Suprapubic skin (tissue), 4 donors: ENCODE measurements around the gene MRPL53. TPM values are rescaled to one million over a fixed set of nuclear protein-coding genes. Genes with fewer than 3 reads are reported as not detected.
A peak's percentile ranks its signal among the peaks of the same experiment; 100 is the strongest.
"Not testable (repeated sequence)": the region's sequence is repeated elsewhere in the genome, so short reads cannot be mapped to it uniquely, and the experiment has no call there.

Experiments used
- DNase-seq, 2 donors: peaks; one replicate each; pipeline ENCODE4 v3.0.0-alpha.2; 2019; ENCODE audit warnings: low spot score in 2 of 2
- H3K27ac ChIP-seq: fragments of 200-600 bp; sonication (generic); one replicate; pipeline ENCODE4 v1.5.1; 2019
- H3K27me3 ChIP-seq: fragments of 200-600 bp; sonication (generic); one replicate; pipeline ENCODE4 v1.5.1; 2019
- H3K36me3 ChIP-seq: fragments of 200-600 bp; sonication (generic); one replicate; pipeline ENCODE4 v1.5.1; 2019
- H3K4me1 ChIP-seq: fragments of 200-600 bp; sonication (generic); one replicate; pipeline ENCODE4 v1.5.1; 2019
- H3K4me3 ChIP-seq: fragments of 200-600 bp; sonication (generic); one replicate; pipeline ENCODE4 v1.5.1; 2019; ENCODE audit warnings: mild to moderate bottlenecking
- H3K9me3 ChIP-seq: fragments of 200-600 bp; sonication (generic); one replicate; pipeline ENCODE4 v1.5.1; 2019
- EP300 ChIP-seq: sonication (generic); formaldehyde crosslinking; IDR thresholded peaks from one replicate; pipeline ENCODE4 v1.6.1; 2017; ENCODE audit warnings: antibody characterized with exemption
- POLR2A ChIP-seq, 2 donors: fragments of 450-650 bp; IDR thresholded peaks; one replicate each; pipeline ENCODE4 v1.6.1; 2017; ENCODE audit warnings: antibody characterized with exemption in 2 of 2, mild to moderate bottlenecking in 2 of 2, moderate library complexity in 2 of 2
- POLR2AphosphoS5 ChIP-seq, 3 donors: sonication (generic); formaldehyde crosslinking; IDR thresholded peaks; one replicate each; pipeline ENCODE4 v1.6.1; 2017; ENCODE audit warnings: antibody characterized with exemption in 3 of 3
- WGBS: methylation state at CpG from one replicate; pipeline ENCODE4 v1.1.5; 2018; 5-methylcytosine and 5-hydroxymethylcytosine counted together
- total RNA-seq, 4 donors: library from RNA; depleted of rRNA; stranded (reverse); fragments of >200 nt; gene quantifications; one replicate each; pipeline ENCODE4 v1.1.0, GENCODE V29; 2016
- TF ChIP-seq, protein P1 (sequence below), 2 donors: fragments of 200-600 bp in 1 of 2; fragments of 450-650 bp in 1 of 2; sonication (generic) in 1 of 2; IDR thresholded peaks; one replicate each; pipeline ENCODE4 v1.5.1; 2016 to 2019; ENCODE audit warnings: antibody characterized with exemption in 2 of 2, mild to moderate bottlenecking in 1 of 2, moderate library complexity in 1 of 2

MRPL53 gene
- total RNA-seq, 4 donors from 2014 or later, result 13.1 to 36.0 (median 26.7) TPM

DNA sequence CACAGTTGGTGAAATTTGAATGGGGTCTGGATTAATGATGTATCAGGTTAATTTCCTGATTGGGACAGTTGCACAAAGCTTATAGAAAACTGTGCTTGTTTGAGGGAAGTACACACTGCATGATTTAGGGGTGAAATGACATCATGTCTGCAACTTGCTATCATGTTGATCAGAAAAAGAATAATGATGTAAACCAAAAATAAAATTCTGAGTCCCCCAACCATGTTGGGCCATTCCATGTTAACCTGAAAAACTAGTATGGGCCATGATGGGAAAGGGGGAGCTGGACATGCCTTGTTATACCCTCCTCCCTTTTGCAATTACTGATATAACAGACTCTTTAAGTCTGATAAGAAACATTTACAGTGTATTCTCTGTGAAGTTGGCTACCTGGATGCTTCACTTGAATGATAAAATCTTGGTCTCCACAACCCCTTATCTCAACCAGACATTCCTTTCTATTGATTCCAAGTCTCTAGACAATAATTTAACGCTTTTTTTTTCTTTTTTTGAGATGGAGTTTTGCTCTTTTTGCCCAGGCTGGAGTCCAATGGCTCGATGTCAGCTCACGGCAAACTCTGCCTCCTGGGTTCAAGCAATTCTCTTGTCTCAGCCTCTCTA, 21.8 kb downstream of the MRPL53 start:
- no peaks in the 10 kb centered on the region for H3K36me3 ChIP-seq
- peaks cover 12% of the 10 kb centered on the region for H3K4me1 ChIP-seq
- TF ChIP-seq POLR2AphosphoS5 (IDR thresholded peaks at IDR 0.05) (no peak), POLR2A (IDR thresholded peaks at IDR 0.05) (no peak), EP300 (no peak)
- TF ChIP-seq, protein P1, sequence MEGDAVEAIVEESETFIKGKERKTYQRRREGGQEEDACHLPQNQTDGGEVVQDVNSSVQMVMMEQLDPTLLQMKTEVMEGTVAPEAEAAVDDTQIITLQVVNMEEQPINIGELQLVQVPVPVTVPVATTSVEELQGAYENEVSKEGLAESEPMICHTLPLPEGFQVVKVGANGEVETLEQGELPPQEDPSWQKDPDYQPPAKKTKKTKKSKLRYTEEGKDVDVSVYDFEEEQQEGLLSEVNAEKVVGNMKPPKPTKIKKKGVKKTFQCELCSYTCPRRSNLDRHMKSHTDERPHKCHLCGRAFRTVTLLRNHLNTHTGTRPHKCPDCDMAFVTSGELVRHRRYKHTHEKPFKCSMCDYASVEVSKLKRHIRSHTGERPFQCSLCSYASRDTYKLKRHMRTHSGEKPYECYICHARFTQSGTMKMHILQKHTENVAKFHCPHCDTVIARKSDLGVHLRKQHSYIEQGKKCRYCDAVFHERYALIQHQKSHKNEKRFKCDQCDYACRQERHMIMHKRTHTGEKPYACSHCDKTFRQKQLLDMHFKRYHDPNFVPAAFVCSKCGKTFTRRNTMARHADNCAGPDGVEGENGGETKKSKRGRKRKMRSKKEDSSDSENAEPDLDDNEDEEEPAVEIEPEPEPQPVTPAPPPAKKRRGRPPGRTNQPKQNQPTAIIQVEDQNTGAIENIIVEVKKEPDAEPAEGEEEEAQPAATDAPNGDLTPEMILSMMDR (IDR thresholded peaks at IDR 0.05), result no peak
- no peaks in the 10 kb centered on the region for H3K27me3 ChIP-seq
- 79% methylated on average over 3 of the region's 3 CpGs for WGBS
- no peaks in the 10 kb centered on the region for H3K9me3 ChIP-seq
- H3K27ac ChIP-seq, result no peak overlapping the region
- DNase-seq, result no peak
- H3K4me3 ChIP-seq, result no peak overlapping the region

GRCh38 chr2:74448771-74449170, 23.7 kb downstream of the MRPL53 start:
- Histone ChIP-seq H3K36me3 (no peaks in the 10 kb centered on the region), H3K9me3 (no peaks in the 10 kb centered on the region), H3K4me1 (no peaks in the 10 kb centered on the region), H3K27ac (no peak overlapping the region), H3K4me3 (no peak overlapping the region), H3K27me3 (no peaks in the 10 kb centered on the region)
- no peak for DNase-seq
- 76% methylated on average over 2 of the region's 2 CpGs for WGBS
- no peak for TF ChIP-seq POLR2AphosphoS5 (IDR thresholded peaks at IDR 0.05)
- no peak for TF ChIP-seq EP300
- TF ChIP-seq POLR2A (IDR thresholded peaks at IDR 0.05), result no peak
- TF ChIP-seq, protein P1 (IDR thresholded peaks at IDR 0.05), result no peak

DNA sequence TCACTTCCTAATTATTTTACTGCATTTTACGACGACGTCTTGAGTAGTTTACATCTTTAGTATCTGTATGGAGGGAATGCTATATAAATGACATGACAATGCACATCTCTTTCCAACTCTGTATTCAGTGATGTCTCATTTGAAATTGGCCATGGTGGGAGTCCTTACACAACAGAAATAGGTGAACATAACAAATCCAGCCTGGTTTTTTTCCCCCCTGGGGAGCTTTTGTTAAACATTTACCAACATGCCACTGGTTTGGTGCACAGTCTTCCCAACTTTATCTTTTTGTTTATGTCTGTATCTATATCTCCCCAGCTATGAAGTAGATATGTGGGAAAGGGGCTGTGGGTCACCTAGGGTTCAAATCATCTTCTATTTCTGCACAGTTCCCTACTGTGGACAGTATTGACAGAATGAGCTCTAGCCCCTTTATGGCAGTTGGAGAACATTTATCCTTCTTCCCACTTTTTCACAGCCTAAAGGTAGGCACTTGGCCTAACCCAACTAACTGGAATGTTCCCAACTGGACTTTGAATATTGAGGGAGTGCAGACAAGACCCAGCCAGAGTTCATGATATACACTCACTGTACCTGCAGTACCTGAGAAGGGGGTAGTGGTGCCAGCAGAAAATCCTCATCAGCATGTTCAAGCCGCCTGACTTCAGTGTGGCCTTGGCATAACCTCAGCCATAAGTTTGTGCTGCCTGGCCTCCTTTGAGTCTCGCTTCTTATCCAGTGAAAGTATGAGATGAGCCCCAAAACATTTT, 25.1 kb downstream of the MRPL53 start:
- Histone ChIP-seq H3K4me3 (no peak overlapping the region), H3K9me3 (no peaks in the 10 kb centered on the region), H3K4me1 (no peaks in the 10 kb centered on the region), H3K27me3 (no peaks in the 10 kb centered on the region), H3K27ac (no peak overlapping the region), H3K36me3 (no peaks in the 10 kb centered on the region)
- no peak for DNase-seq
- WGBS, result 93% methylated on average over 5 of the region's 5 CpGs
- TF ChIP-seq EP300 (no peak), POLR2A (IDR thresholded peaks at IDR 0.05) (no peak), POLR2AphosphoS5 (IDR thresholded peaks at IDR 0.05) (no peak)
- TF ChIP-seq, protein P1 (IDR thresholded peaks at IDR 0.05), result no peak

- H3K4me3 ChIP-seq, result no peak overlapping the region
- no peaks in the 10 kb centered on the region for H3K27me3 ChIP-seq
- no peak for TF ChIP-seq EP300
- TF ChIP-seq POLR2A (IDR thresholded peaks at IDR 0.05), result no peak
- no peak for TF ChIP-seq POLR2AphosphoS5 (IDR thresholded peaks at IDR 0.05)
- TF ChIP-seq, protein P1 (IDR thresholded peaks at IDR 0.05), result no peak
- no peak overlapping the region for H3K27ac ChIP-seq
- DNase-seq, result no peak
- WGBS, result 37% methylated on average over 5 of the region's 5 CpGs
- peaks cover 23% of the 10 kb centered on the region for H3K4me1 ChIP-seq
- no peaks in the 10 kb centered on the region for H3K9me3 ChIP-seq
- no peaks in the 10 kb centered on the region for H3K36me3 ChIP-seq
Measured at GRCh38 chr2:74444498-74445318, 27.8 kb downstream of the MRPL53 start.

GRCh38 chr2:74442483-74443297, 29.8 kb downstream of the MRPL53 start:
- peak in 1 of 2 donors; percentile 55 for DNase-seq
- H3K4me1 ChIP-seq, result peaks cover 32% of the 10 kb centered on the region
- peak overlapping the region; percentile 84 for H3K27ac ChIP-seq
- H3K36me3 ChIP-seq, H3K27me3 ChIP-seq, H3K9me3 ChIP-seq: not testable (repeated sequence)
- peak overlapping the region; percentile 65 for H3K4me3 ChIP-seq
- 84% methylated on average over 16 of the region's 16 CpGs for WGBS
